Mesenchymal stem cell (in vitro differentiated cells and primary cell): ENCODE results near the gene CAD.

Source experiments
- DNase-seq: peaks from one replicate; pipeline ENCODE4 v3.0.0-alpha.2; 2013
- H2AFZ ChIP-seq: one replicate; pipeline ENCODE4 v1.6.1; 2013; ENCODE audit warnings: low read depth, mild to moderate bottlenecking, control low read depth, inconsistent platforms, low read length, moderate library complexity
- H2AK5ac ChIP-seq: 2 replicates; pipeline ENCODE4 v1.6.1; 2013; ENCODE audit warnings: low read length, moderate library complexity, mild to moderate bottlenecking, inconsistent platforms; ENCODE audit not compliant: severe bottlenecking
- H2BK120ac ChIP-seq: one replicate; pipeline ENCODE4 v1.6.1; 2013; ENCODE audit warnings: low read depth, mild to moderate bottlenecking, inconsistent platforms, low read length, moderate library complexity
- H2BK12ac ChIP-seq, 2 experiments: one replicate each; pipeline ENCODE4 v1.6.1; 2013; ENCODE audit warnings: inconsistent platforms in 2 of 2, low read length in 2 of 2, mild to moderate bottlenecking in 2 of 2, moderate library complexity in 2 of 2, control low read depth in 1 of 2
- H2BK15ac ChIP-seq: one replicate; pipeline ENCODE4 v1.6.1; 2013; ENCODE audit warnings: mild to moderate bottlenecking, low read depth, inconsistent platforms; ENCODE audit not compliant: poor library complexity, severe bottlenecking
- H2BK5ac ChIP-seq: 2 replicates; pipeline ENCODE4 v1.6.1; 2013; ENCODE audit warnings: low read depth, mild to moderate bottlenecking, low read length, control low read depth, inconsistent platforms; ENCODE audit not compliant: poor library complexity, severe bottlenecking
- H3K14ac ChIP-seq, 2 experiments: one replicate each; pipeline ENCODE4 v1.6.1; 2013; ENCODE audit warnings: inconsistent platforms in 2 of 2, low read length in 2 of 2, control low read depth in 1 of 2, mild to moderate bottlenecking in 1 of 2, moderate library complexity in 1 of 2
- H3K18ac ChIP-seq, 2 experiments: one replicate each; pipeline ENCODE4 v1.6.1; 2013; ENCODE audit warnings: inconsistent platforms in 2 of 2, low read length in 2 of 2, control low read depth in 1 of 2, low read depth in 1 of 2, mild to moderate bottlenecking in 1 of 2
- H3K23ac ChIP-seq, 2 experiments: one replicate each; pipeline ENCODE4 v1.6.1; 2013; ENCODE audit warnings: inconsistent platforms in 2 of 2, low read length in 2 of 2, mild to moderate bottlenecking in 2 of 2, moderate library complexity in 2 of 2, control low read depth in 1 of 2
- H3K27ac ChIP-seq: 2 replicates; pipeline ENCODE4 v1.5.1; 2013; ENCODE audit warnings: mild to moderate bottlenecking, moderate library complexity, low read length, control low read depth, inconsistent platforms; ENCODE audit not compliant: poor library complexity, severe bottlenecking
- H3K27me3 ChIP-seq, 2 experiments: 2 replicates each; pipeline versions ENCODE4 v1.6.1 to v1.7.0; 2013; ENCODE audit warnings: low read length in 2 of 2, mild to moderate bottlenecking in 2 of 2, moderate library complexity in 2 of 2, control low read depth in 1 of 2, inconsistent platforms in 1 of 2; ENCODE audit not compliant: control insufficient read depth in 1 of 2, insufficient read depth in 1 of 2
- H3K36me3 ChIP-seq, 2 experiments: 2 replicates each; pipeline versions ENCODE4 v1.6.1 to v1.7.0; 2013; ENCODE audit warnings: low read length in 2 of 2, control low read depth in 1 of 2, inconsistent platforms in 1 of 2, low read depth in 1 of 2, mild to moderate bottlenecking in 1 of 2; ENCODE audit not compliant: insufficient read depth in 2 of 2, control insufficient read depth in 1 of 2
- H3K4ac ChIP-seq, 2 experiments: one replicate each; pipeline ENCODE4 v1.6.1; 2013; ENCODE audit warnings: inconsistent platforms in 2 of 2, low read length in 2 of 2, mild to moderate bottlenecking in 2 of 2, moderate library complexity in 2 of 2, control low read depth in 1 of 2, low read depth in 1 of 2
- H3K4me1 ChIP-seq: 2 replicates; pipeline ENCODE4 v1.6.1; 2013; ENCODE audit warnings: low read depth, low read length, control low read depth; ENCODE audit not compliant: control insufficient read depth, insufficient read depth
- H3K4me2 ChIP-seq: 2 replicates; pipeline ENCODE4 v1.6.1; 2013; ENCODE audit warnings: low read length, mild to moderate bottlenecking, inconsistent platforms; ENCODE audit not compliant: poor library complexity, severe bottlenecking
- H3K4me3 ChIP-seq, 2 experiments: 2 replicates each; pipeline versions ENCODE4 v1.5.1 to v1.7.0; 2013; ENCODE audit warnings: low read length in 2 of 2, mild to moderate bottlenecking in 2 of 2, control low read depth in 1 of 2, low read depth in 1 of 2; ENCODE audit not compliant: insufficient read depth in 1 of 2
- H3K79me1 ChIP-seq: replicated peaks from 2 replicates; pipeline ENCODE4 v1.6.1; 2013; ENCODE audit warnings: mild to moderate bottlenecking, control low read depth, low read length, inconsistent platforms; ENCODE audit not compliant: poor library complexity, severe bottlenecking
- H3K9ac ChIP-seq: 2 replicates; pipeline ENCODE4 v1.7.0; 2013; ENCODE audit warnings: mild to moderate bottlenecking, low read length, moderate library complexity
- H3K9me3 ChIP-seq: 2 replicates; pipeline ENCODE4 v1.7.0; 2013; ENCODE audit warnings: mild to moderate bottlenecking, low read length; ENCODE audit not compliant: control insufficient read depth
- H4K8ac ChIP-seq: one replicate; pipeline ENCODE4 v1.6.1; 2013; ENCODE audit warnings: inconsistent platforms, mild to moderate bottlenecking, low read length, moderate library complexity
- H4K91ac ChIP-seq: one replicate; pipeline ENCODE4 v1.6.1; 2013; ENCODE audit warnings: mild to moderate bottlenecking, low read length, inconsistent platforms
- WGBS: methylation state at CpG from one replicate; pipeline ENCODE4 v1.1.7; 2013; ENCODE audit warnings: mixed read lengths; 5-methylcytosine and 5-hydroxymethylcytosine counted together

The CAD gene

DNA sequence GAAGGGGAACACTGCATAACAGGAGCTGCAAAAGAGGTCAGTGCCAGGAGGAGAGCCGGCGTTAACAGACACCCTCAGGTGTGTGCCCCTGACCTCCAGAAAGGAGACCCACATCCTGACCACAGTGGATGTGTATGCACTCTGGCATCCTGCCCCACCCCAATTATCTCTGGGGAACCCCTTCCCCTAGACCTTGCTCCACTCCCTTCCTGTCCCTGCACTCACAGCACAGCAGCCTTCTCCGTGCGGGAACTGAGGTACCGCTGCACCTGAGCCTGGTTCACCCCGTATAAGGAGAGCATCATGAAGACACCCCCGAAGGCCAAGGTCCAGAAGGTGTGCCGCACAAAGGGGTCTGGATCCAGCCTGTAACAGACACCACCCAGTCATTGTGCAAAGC, 12.6 kb upstream of the CAD start:
- Histone ChIP-seq H2AFZ (no peak overlapping the region), H3K36me3 (peaks cover 71 to 91% of the 10 kb centered on the region in 2 experiments), H4K91ac (no peak overlapping the region), H2BK15ac (no peak overlapping the region), H3K4me3 (no peak overlapping the region), H3K4ac (no peak overlapping the region), H3K9ac (no peak overlapping the region), H3K4me2 (no peak overlapping the region), H3K9me3 (no peaks in the 10 kb centered on the region), H3K4me1 (no peaks in the 10 kb centered on the region), H3K23ac (no peak overlapping the region), H2AK5ac (no peak overlapping the region), H3K27ac (no peak overlapping the region), H3K14ac (no peak overlapping the region), H4K8ac (no peak overlapping the region), H3K18ac (no peak overlapping the region), H3K79me1 (peaks cover 8% of the 10 kb centered on the region), H3K27me3 (no peaks in the 10 kb centered on the region), H2BK12ac (no peak overlapping the region), H2BK5ac (no peak overlapping the region), H2BK120ac (no peak overlapping the region)
- 97% methylated on average over 8 of the region's 8 CpGs for WGBS
- no peak for DNase-seq

DNA sequence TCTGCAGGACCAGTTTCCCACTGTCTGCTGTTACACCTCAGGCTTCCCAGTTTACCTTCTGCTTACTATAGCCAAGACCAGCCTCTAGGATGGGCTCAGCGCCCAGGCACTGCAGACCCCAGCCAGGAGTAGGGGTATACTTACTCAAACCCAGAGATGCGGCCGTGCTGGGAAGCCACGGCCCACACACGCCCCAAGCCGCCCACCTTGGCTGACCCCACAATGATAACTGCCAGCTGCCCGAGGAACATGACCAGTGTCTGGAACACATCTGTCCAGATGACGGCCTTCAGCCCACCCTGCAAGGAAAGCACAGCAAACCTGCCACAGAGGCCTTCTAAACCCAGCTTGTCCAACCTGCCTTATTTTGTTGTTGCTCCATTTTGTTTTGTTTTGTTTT, 12.0 kb upstream of the CAD start:
- H3K9me3 ChIP-seq = no peaks in the 10 kb centered on the region
- H2BK5ac ChIP-seq = no peak overlapping the region
- H2BK12ac ChIP-seq = no peak overlapping the region
- H3K4me1 ChIP-seq = no peaks in the 10 kb centered on the region
- no peak overlapping the region for H3K4me2 ChIP-seq
- H3K18ac ChIP-seq = no peak overlapping the region
- H4K91ac ChIP-seq = no peak overlapping the region
- H2AFZ ChIP-seq = no peak overlapping the region
- DNase-seq = no peak
- 95% methylated on average over 8 of the region's 8 CpGs for WGBS
- H3K23ac ChIP-seq = no peak overlapping the region
- H3K9ac ChIP-seq = no peak overlapping the region
- H2BK120ac ChIP-seq = no peak overlapping the region
- H3K4me3 ChIP-seq = no peak overlapping the region
- H3K36me3 ChIP-seq = peaks cover 70 to 91% of the 10 kb centered on the region in 2 experiments
- H3K27me3 ChIP-seq = no peaks in the 10 kb centered on the region
- no peak overlapping the region for H2AK5ac ChIP-seq
- H3K14ac ChIP-seq = no peak overlapping the region
- H4K8ac ChIP-seq = no peak overlapping the region
- H3K4ac ChIP-seq = no peak overlapping the region
- no peak overlapping the region for H3K27ac ChIP-seq
- peaks cover 10% of the 10 kb centered on the region for H3K79me1 ChIP-seq
- H2BK15ac ChIP-seq = no peak overlapping the region

DNA sequence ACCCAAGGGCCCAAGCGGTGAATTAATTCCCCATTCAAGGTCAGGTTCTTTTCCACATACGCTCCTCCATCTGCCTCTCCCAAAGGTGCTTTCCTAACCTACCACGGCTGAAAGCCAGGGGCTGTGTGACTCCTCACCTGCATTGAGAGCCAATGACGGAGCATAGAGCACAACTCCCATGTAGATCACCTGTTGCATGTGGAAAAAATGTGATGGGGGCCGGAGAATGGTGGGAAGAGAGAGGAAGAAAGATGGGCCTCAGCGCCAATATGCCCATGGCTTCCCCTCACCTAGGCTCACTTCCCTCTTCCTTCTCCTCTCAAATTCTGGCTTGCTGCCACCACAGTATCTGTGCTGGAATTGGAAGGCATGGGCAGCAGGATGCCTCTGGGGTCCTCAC, 10.8 kb upstream of the CAD start:
- Histone ChIP-seq H3K36me3 (peaks cover 59 to 86% of the 10 kb centered on the region in 2 experiments), H3K23ac (no peak overlapping the region), H3K14ac (no peak overlapping the region), H2AK5ac (no peak overlapping the region), H2BK120ac (no peak overlapping the region), H3K79me1 (peaks cover 12% of the 10 kb centered on the region), H2BK15ac (no peak overlapping the region), H3K27me3 (no peaks in the 10 kb centered on the region), H3K27ac (no peak overlapping the region), H2BK12ac (no peak overlapping the region), H3K9ac (no peak overlapping the region), H3K4ac (no peak overlapping the region), H3K4me2 (no peak overlapping the region), H2AFZ (no peak overlapping the region), H4K8ac (no peak overlapping the region), H3K4me3 (no peak overlapping the region), H2BK5ac (no peak overlapping the region), H3K4me1 (peaks cover 3% of the 10 kb centered on the region), H3K9me3 (no peaks in the 10 kb centered on the region), H3K18ac (no peak overlapping the region), H4K91ac (no peak overlapping the region)
- 92% methylated on average over 4 of the region's 6 CpGs for WGBS
- DNase-seq = no peak

DNA sequence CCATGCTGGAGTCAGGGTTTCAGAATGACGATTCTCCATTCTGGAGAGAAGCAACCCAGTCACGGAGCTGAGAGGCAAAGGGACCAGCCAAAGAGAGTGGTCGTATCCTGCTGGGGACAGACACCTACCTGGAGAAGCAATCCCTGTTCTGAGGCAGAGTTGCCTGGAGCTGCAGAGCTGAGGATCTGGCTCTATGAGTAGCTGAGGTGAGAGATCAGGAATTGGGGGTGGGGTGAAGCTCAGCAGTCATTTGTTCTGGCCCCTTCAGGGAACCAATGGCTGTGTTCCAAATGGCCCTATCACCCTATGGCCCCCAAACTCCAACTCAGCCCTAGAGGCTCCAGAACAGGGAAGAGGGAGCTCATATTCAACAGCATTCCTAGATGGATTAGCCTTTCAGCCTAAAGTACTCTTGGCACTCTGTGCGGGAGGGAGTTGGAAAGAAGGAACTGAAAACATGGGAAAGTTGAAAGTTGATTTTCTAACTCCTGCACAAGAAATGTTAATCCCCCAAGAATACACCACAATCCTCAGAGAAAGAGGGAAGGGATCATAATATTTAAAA, 8.6 kb upstream of the CAD start:
- Histone ChIP-seq H3K4me1 (peaks cover 4% of the 10 kb centered on the region), H4K8ac (no peak overlapping the region), H3K9ac (no peak overlapping the region), H3K27ac (no peak overlapping the region), H2BK120ac (no peak overlapping the region), H3K79me1 (peaks cover 17% of the 10 kb centered on the region), H2BK5ac (no peak overlapping the region), H2BK12ac (no peak overlapping the region), H3K4me3 (no peak overlapping the region), H4K91ac (no peak overlapping the region), H3K14ac (no peak overlapping the region), H3K18ac (no peak overlapping the region), H2AFZ (no peak overlapping the region), H3K4me2 (no peak overlapping the region), H3K27me3 (no peaks in the 10 kb centered on the region), H2BK15ac (no peak overlapping the region), H3K23ac (no peak overlapping the region), H3K9me3 (no peaks in the 10 kb centered on the region), H3K36me3 (peaks cover 49 to 71% of the 10 kb centered on the region in 2 experiments), H2AK5ac (no peak overlapping the region), H3K4ac (no peak overlapping the region)
- DNase-seq = no peak
- 78% methylated on average over 3 of the region's 4 CpGs for WGBS
